Upper lobe of left lung (tissue), 6 donors: ENCODE data around the gene C22orf23. TPM values are rescaled to one million over a fixed set of nuclear protein-coding genes. Genes with fewer than 3 reads are reported as not detected.
A peak's percentile ranks its signal among the peaks of the same experiment; 100 is the strongest.

Experiments used
- ATAC-seq, 2 donors: fragments of 200-7000 bp; cut with Tn5 transposase; one replicate each; pipeline ENCODE4 v1.9.1; 2022; ENCODE audit warnings: mild to moderate bottlenecking in 2 of 2, moderate library complexity in 2 of 2; ENCODE audit not compliant: low FRiP score in 2 of 2
- DNase-seq, 2 donors: peaks; one replicate each; pipeline ENCODE4 v3.0.0-alpha.2; 2019 to 2020
- H3K27ac ChIP-seq, 4 donors: fragments of 200-600 bp; sonication (generic); one replicate each; pipeline ENCODE4 v1.5.1; 2016 to 2019
- H3K27me3 ChIP-seq, 4 donors: fragments of 200-600 bp; sonication (generic); one replicate each; pipeline ENCODE4 v1.5.1; 2017 to 2019
- H3K36me3 ChIP-seq, 4 donors: fragments of 200-600 bp; sonication (generic); one replicate each; pipeline ENCODE4 v1.5.1; 2016 to 2019
- H3K4me1 ChIP-seq, 4 donors: fragments of 200-600 bp; sonication (generic); one replicate each; pipeline ENCODE4 v1.5.1; 2018 to 2019
- H3K4me3 ChIP-seq, 4 donors: fragments of 200-600 bp; sonication (generic); one replicate each; pipeline ENCODE4 v1.5.1; 2017 to 2019; ENCODE audit warnings: mild to moderate bottlenecking in 2 of 4, moderate library complexity in 1 of 4
- H3K9me3 ChIP-seq, 4 donors: fragments of 200-600 bp; sonication (generic); one replicate each; pipeline ENCODE4 v1.5.1; 2018 to 2019
- EP300 ChIP-seq, 4 donors: sonication (generic); formaldehyde crosslinking; IDR thresholded peaks; one replicate each; pipeline ENCODE4 v1.5.1; 2017; ENCODE audit warnings: antibody characterized with exemption in 4 of 4, control low read depth in 2 of 4
- POLR2A ChIP-seq, 4 donors: fragments of 450-650 bp; IDR thresholded peaks; one replicate each; pipeline ENCODE4 v1.5.1; 2016 to 2017; ENCODE audit warnings: antibody characterized with exemption in 4 of 4, mild to moderate bottlenecking in 2 of 4
- POLR2AphosphoS5 ChIP-seq, 2 donors: sonication (generic); formaldehyde crosslinking; IDR thresholded peaks; one replicate each; pipeline ENCODE4 v1.5.1; 2017; ENCODE audit warnings: antibody characterized with exemption in 2 of 2
- WGBS, 2 donors: methylation state at CpG; one replicate each; pipeline ENCODE4 v1.1.5; 2017 to 2018; 5-methylcytosine and 5-hydroxymethylcytosine counted together
- total RNA-seq, 6 donors: library from RNA; depleted of rRNA in 4 of 6; stranded (reverse); fragments of >200 nt in 4 of 6; gene quantifications; one replicate each; pipeline versions ENCODE4 v1.1.0 to v1.2.1, GENCODE V29; 2016 to 2021
- TF ChIP-seq, protein P1 (sequence below), 6 experiments: fragments of 450-650 bp in 4 of 6; fragments of 200-600 bp in 2 of 6; sonication (generic) in 2 of 6; IDR thresholded peaks; one replicate each; pipeline ENCODE4 v1.5.1; 2016 to 2019; ENCODE audit warnings: antibody characterized with exemption in 6 of 6
- donor health status: DM: no; HTN: no; CAD: no; lungs with moderate emphysema.
- donor health status: DM: no; HTN: yes; CAD: no; lungs with severe emphysema.

C22orf23 gene
- total RNA-seq, 6 donors from 2014 or later = 0.46 to 7.2 (median 1.2) TPM; not detected in 1

DNA sequence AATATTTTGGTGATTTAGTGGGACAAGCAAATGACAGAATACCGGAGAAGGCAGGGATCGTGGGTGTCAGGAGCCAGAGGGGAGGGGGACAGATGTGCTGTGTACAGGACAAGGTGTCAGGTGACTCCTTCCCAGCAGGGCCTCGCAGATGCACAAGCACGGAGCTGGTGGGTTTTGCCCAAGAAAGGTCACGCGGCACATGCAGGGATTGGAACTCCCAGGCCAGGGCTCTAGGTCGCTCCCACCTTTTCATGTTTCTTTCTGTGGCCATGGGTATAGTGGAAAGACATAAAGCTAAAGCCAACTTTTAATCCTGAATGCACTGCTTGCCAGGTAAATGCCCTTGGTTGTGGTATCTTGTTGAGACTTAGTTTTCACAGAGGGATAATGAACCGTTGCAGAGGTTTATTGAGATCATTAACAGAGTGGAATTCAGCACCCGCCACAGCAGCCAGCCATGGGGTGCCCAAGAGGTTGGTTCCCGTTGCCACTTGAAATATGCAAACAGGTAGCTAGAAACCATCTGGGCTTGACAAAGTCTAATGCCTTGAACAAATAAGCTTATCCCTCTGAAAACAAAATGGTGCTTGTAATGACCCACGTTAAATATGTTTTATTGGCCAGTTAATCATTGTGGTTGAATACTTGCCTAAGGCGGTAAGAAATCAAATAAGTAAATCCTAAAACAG lies 10.1 kb downstream of the C22orf23 start:
- H3K4me1 ChIP-seq = no peaks in the 10 kb centered on the region
- H3K27me3 ChIP-seq = no peaks in the 10 kb centered on the region
- peaks cover 8 to 49% (median 25%) of the 10 kb centered on the region in 4 donors for H3K36me3 ChIP-seq
- no peak for DNase-seq
- no peak overlapping the region for H3K27ac ChIP-seq
- ATAC-seq = no peak
- TF ChIP-seq POLR2A (IDR thresholded peaks at IDR 0.05) = no peak
- WGBS, 2 donors = 82 to 89% methylated on average over 12 of the region's 12 CpGs
- no peak overlapping the region for H3K4me3 ChIP-seq
- H3K9me3 ChIP-seq = no peaks in the 10 kb centered on the region

GRCh38 chr22:37942133-37942532 lies 11.3 kb downstream of the C22orf23 start:
- H3K4me3 ChIP-seq = no peak overlapping the region
- TF ChIP-seq, protein P1, sequence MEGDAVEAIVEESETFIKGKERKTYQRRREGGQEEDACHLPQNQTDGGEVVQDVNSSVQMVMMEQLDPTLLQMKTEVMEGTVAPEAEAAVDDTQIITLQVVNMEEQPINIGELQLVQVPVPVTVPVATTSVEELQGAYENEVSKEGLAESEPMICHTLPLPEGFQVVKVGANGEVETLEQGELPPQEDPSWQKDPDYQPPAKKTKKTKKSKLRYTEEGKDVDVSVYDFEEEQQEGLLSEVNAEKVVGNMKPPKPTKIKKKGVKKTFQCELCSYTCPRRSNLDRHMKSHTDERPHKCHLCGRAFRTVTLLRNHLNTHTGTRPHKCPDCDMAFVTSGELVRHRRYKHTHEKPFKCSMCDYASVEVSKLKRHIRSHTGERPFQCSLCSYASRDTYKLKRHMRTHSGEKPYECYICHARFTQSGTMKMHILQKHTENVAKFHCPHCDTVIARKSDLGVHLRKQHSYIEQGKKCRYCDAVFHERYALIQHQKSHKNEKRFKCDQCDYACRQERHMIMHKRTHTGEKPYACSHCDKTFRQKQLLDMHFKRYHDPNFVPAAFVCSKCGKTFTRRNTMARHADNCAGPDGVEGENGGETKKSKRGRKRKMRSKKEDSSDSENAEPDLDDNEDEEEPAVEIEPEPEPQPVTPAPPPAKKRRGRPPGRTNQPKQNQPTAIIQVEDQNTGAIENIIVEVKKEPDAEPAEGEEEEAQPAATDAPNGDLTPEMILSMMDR (IDR thresholded peaks at IDR 0.05) = no peak
- TF ChIP-seq EP300 (IDR thresholded peaks at IDR 0.05) = no peak
- TF ChIP-seq POLR2A (IDR thresholded peaks at IDR 0.05) = no peak
- no peak for TF ChIP-seq POLR2AphosphoS5 (IDR thresholded peaks at IDR 0.05)
- H3K27me3 ChIP-seq = no peaks in the 10 kb centered on the region
- 90 to 100% methylated on average over 5 to 8 of the region's 8 CpGs for WGBS, 2 donors
- ATAC-seq (no peak), DNase-seq (no peak)
- H3K9me3 ChIP-seq = no peaks in the 10 kb centered on the region
- H3K4me1 ChIP-seq = no peaks in the 10 kb centered on the region
- peaks cover 8 to 58% (median 31%) of the 10 kb centered on the region in 4 donors for H3K36me3 ChIP-seq
- no peak overlapping the region for H3K27ac ChIP-seq

GRCh38 chr22:37940698-37941376 lies 12.6 kb downstream of the C22orf23 start:
- TF ChIP-seq POLR2AphosphoS5 (IDR thresholded peaks at IDR 0.05) = no peak
- TF ChIP-seq, protein P1 (IDR thresholded peaks at IDR 0.05) = no peak
- TF ChIP-seq POLR2A (IDR thresholded peaks at IDR 0.05) = no peak
- TF ChIP-seq EP300 (IDR thresholded peaks at IDR 0.05) = no peak
- Histone ChIP-seq H3K27me3 (no peaks in the 10 kb centered on the region), H3K27ac (no peak overlapping the region), H3K9me3 (no peaks in the 10 kb centered on the region), H3K36me3 (peaks cover 8 to 68% (median 33%) of the 10 kb centered on the region in 4 donors), H3K4me3 (no peak overlapping the region), H3K4me1 (no peaks in the 10 kb centered on the region)
- 79 to 83% methylated on average over 12 of the region's 12 CpGs for WGBS, 2 donors
- no peak for ATAC-seq
- no peak for DNase-seq

GRCh38 chr22:37933711-37934376 lies 19.6 kb downstream of the C22orf23 start:
- no peaks in the 10 kb centered on the region for H3K27me3 ChIP-seq
- no peaks in the 10 kb centered on the region for H3K9me3 ChIP-seq
- peak; percentile 97 for DNase-seq
- H3K27ac ChIP-seq = peak overlapping the region; percentile 45 to 80 (median 64)
- peak; percentile 96 to 97 for ATAC-seq
- peaks cover 30 to 54% (median 46%) of the 10 kb centered on the region in 4 donors for H3K4me1 ChIP-seq
- peaks cover 0 to 61% (median 23%) of the 10 kb centered on the region in 4 donors for H3K36me3 ChIP-seq
- no peak overlapping the region for H3K4me3 ChIP-seq
- WGBS, 2 donors = 4 to 28% methylated on average over 2 to 13 of the region's 13 CpGs
- TF ChIP-seq POLR2A (IDR thresholded peaks at IDR 0.05) (no peak), POLR2AphosphoS5 (IDR thresholded peaks at IDR 0.05) (peak; percentile 39 to 53)
- TF ChIP-seq, protein P1 (IDR thresholded peaks at IDR 0.05) = peak; percentile 95 to 99 (median 98)
